ENCODE results near the gene EFR3B.
"Not testable (repeated sequence)": the region's sequence is repeated elsewhere in the genome, so short reads cannot be mapped to it uniquely, and the experiment has no call there.

EFR3B gene

DNA sequence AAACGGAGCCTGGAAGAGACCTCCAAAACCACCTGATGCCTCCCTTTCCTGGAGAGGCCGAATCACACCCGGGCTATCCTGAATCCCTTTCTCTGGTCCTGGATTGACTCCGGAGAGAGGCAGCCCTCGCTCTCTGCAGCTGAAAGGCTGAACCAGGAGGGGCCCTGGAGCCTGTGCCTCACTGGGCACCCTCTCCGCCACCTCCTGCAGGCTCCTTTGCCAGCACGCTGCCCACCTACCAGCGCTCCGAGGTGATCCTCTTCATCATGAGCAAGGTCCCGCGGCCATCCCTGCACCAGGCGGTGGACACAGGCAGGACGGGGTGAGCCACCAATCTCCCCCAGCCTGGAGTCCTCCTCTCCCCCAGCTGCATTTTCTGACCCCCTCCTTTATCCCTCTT is 90.8 kb downstream of the EFR3B start:
- CTCF ChIA-PET = interaction anchor here (9.4 kb wide), 1 partner anchor 158 kb away, joined by 152 read pairs; no protein-coding TSS in a partner anchor
- Histone ChIP-seq H3K27ac (ENCODE audit: insufficient read depth in 1 of 2, low read depth in 1 of 2, low read length in 2 of 2, poor library complexity in 1 of 2, severe bottlenecking in 2 of 2) (no peak overlapping the region), H3K4me1 (ENCODE audit: control extremely low read depth in 1 of 4, control insufficient read depth in 4 of 4, insufficient read depth in 4 of 4, low read length in 3 of 4) (peaks cover 0 to 16% (median 13%) of the 10 kb centered on the region in 4 experiments), H3K4me3 (ENCODE audit: control insufficient read depth in 1 of 7, extremely low read depth in 1 of 7, insufficient read depth in 4 of 7, low read depth in 2 of 7, low read length in 6 of 7) (no peak overlapping the region), H3K36me3 (ENCODE audit: control insufficient read depth in 4 of 4, insufficient read depth in 4 of 4, low read length in 3 of 4) (no peaks in the 10 kb centered on the region), H3K9me3 (ENCODE audit: control extremely low read depth in 1 of 5, control insufficient read depth in 4 of 5, insufficient read depth in 2 of 5, low read depth in 1 of 5, low read length in 4 of 5) (no peaks in the 10 kb centered on the region), H3K27me3 (replicated peaks in 2 of 5; ENCODE audit: control insufficient read depth in 4 of 5, insufficient read depth in 5 of 5, low read length in 4 of 5) (peaks cover 2 to 61% (median 25%) of the 10 kb centered on the region in 5 experiments)
- POLR2A ChIA-PET = no interaction called here
- no peak for DNase-seq
- 84% methylated on average over 12 of the region's 13 CpGs for WGBS (ENCODE audit: insufficient coverage)

- WGBS (ENCODE audit: insufficient coverage) = 100% methylated on average over 3 of the region's 4 CpGs
- POLR2A ChIA-PET; H3K36me3 ChIP-seq (ENCODE audit: control insufficient read depth in 4 of 4, insufficient read depth in 4 of 4, low read length in 3 of 4); H3K9me3 ChIP-seq (ENCODE audit: control extremely low read depth in 1 of 5, control insufficient read depth in 4 of 5, insufficient read depth in 2 of 5, low read depth in 1 of 5, low read length in 4 of 5); H3K4me3 ChIP-seq (ENCODE audit: control insufficient read depth in 1 of 7, extremely low read depth in 1 of 7, insufficient read depth in 4 of 7, low read depth in 2 of 7, low read length in 6 of 7); H3K27ac ChIP-seq (ENCODE audit: insufficient read depth in 1 of 2, low read depth in 1 of 2, low read length in 2 of 2, poor library complexity in 1 of 2, severe bottlenecking in 2 of 2); DNase-seq; H3K4me1 ChIP-seq (ENCODE audit: control extremely low read depth in 1 of 4, control insufficient read depth in 4 of 4, insufficient read depth in 4 of 4, low read length in 3 of 4): not testable (repeated sequence)
- peaks cover 0 to 10% (median 5%) of the 10 kb centered on the region in 5 experiments for H3K27me3 ChIP-seq (replicated peaks in 2 of 5; ENCODE audit: control insufficient read depth in 4 of 5, insufficient read depth in 5 of 5, low read length in 4 of 5)
- CTCF ChIA-PET = interaction anchor here (0.7 to 1.4 kb wide), 3 partner anchors 22 to 147 kb away, joined by 3 read pairs; no protein-coding TSS in a partner anchor
Measured at GRCh38 chr2:25140535-25140934, 98.7 kb downstream of the EFR3B start.

DNA sequence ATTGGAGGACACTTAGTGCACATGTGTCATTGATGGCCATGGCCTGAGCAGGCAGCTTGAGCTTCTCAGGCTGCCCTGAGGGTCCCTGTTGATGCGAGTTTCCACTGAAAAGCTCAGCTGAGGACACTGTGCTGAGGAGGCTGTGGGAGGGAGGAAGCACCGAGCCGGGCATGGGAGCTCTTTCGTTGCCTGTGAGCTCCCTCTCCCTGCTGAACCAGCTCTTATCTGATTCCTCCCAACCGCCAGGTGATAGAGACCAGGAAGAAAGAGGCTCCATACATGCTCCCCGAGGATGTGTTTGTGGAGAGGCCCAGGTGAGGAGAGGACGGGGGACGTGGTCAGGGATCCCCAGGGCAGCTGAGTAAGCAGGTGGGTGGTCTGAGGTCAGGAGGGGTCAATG is 99.2 kb downstream of the EFR3B start:
- Histone ChIP-seq H3K36me3 (ENCODE audit: control insufficient read depth in 4 of 4, insufficient read depth in 4 of 4, low read length in 3 of 4) (no peaks in the 10 kb centered on the region), H3K4me1 (ENCODE audit: control extremely low read depth in 1 of 4, control insufficient read depth in 4 of 4, insufficient read depth in 4 of 4, low read length in 3 of 4) (no peaks in the 10 kb centered on the region), H3K27me3 (replicated peaks in 2 of 5; ENCODE audit: control insufficient read depth in 4 of 5, insufficient read depth in 5 of 5, low read length in 4 of 5) (peaks cover 0 to 10% (median 0%) of the 10 kb centered on the region in 5 experiments), H3K4me3 (ENCODE audit: control insufficient read depth in 1 of 7, extremely low read depth in 1 of 7, insufficient read depth in 4 of 7, low read depth in 2 of 7, low read length in 6 of 7) (no peak overlapping the region), H3K27ac (ENCODE audit: insufficient read depth in 1 of 2, low read depth in 1 of 2, low read length in 2 of 2, poor library complexity in 1 of 2, severe bottlenecking in 2 of 2) (no peak overlapping the region), H3K9me3 (ENCODE audit: control extremely low read depth in 1 of 5, control insufficient read depth in 4 of 5, insufficient read depth in 2 of 5, low read depth in 1 of 5, low read length in 4 of 5) (no peaks in the 10 kb centered on the region)
- ChIA-PET POLR2A (no interaction called here), CTCF (interaction anchor here (0.7 to 1.0 kb wide), 2 partner anchors 21 to 148 kb away, joined by 3 read pairs; no protein-coding TSS in a partner anchor)
- no peak for DNase-seq
- WGBS (ENCODE audit: insufficient coverage) = 81% methylated on average over 4 of the region's 8 CpGs

- Histone ChIP-seq H3K36me3 (ENCODE audit: control insufficient read depth in 4 of 4, insufficient read depth in 4 of 4, low read length in 3 of 4) (no peaks in the 10 kb centered on the region), H3K4me1 (ENCODE audit: control extremely low read depth in 1 of 4, control insufficient read depth in 4 of 4, insufficient read depth in 4 of 4, low read length in 3 of 4) (no peaks in the 10 kb centered on the region), H3K4me3 (ENCODE audit: control insufficient read depth in 1 of 7, extremely low read depth in 1 of 7, insufficient read depth in 4 of 7, low read depth in 2 of 7, low read length in 6 of 7) (no peak overlapping the region), H3K27ac (ENCODE audit: insufficient read depth in 1 of 2, low read depth in 1 of 2, low read length in 2 of 2, poor library complexity in 1 of 2, severe bottlenecking in 2 of 2) (no peak overlapping the region), H3K27me3 (replicated peaks in 2 of 5; ENCODE audit: control insufficient read depth in 4 of 5, insufficient read depth in 5 of 5, low read length in 4 of 5) (peaks cover 0 to 3% (median 0%) of the 10 kb centered on the region in 5 experiments), H3K9me3 (ENCODE audit: control extremely low read depth in 1 of 5, control insufficient read depth in 4 of 5, insufficient read depth in 2 of 5, low read depth in 1 of 5, low read length in 4 of 5) (no peaks in the 10 kb centered on the region)
- ChIA-PET POLR2A (interaction anchor here (0.6 kb wide), 2 partner anchors 32 to 591 kb away, joined by 3 to 8 read pairs; no protein-coding TSS in a partner anchor), CTCF (no interaction called here)
- DNase-seq = peak in 2 of 3 donors; percentile 61 to 66
- WGBS (ENCODE audit: insufficient coverage) = 61% methylated on average over 6 of the region's 6 CpGs
Measured at GRCh38 chr2:25145803-25146202, 103.9 kb downstream of the EFR3B start.

DNA sequence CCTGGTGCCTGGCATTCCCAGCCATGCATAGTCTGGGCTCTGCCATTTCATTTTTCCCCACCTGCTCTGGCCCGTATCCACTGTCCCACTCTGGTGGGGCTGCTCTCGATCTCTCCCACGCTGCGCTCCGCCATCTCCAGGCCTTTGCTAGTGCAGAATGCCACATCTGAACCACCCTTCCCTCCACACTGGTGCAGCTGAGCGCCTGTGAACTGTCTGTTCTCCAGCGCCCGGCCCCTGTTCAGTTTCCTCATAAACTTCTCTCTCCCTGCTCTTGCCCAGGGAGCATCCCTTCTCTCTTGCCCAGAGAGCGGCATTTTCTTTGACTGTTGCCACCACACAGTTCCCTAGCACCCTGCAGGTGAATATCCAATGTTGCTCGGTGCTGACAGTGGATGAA is 105.0 kb downstream of the EFR3B start:
- Histone ChIP-seq H3K27me3 (replicated peaks in 2 of 5; ENCODE audit: control insufficient read depth in 4 of 5, insufficient read depth in 5 of 5, low read length in 4 of 5) (no peaks in the 10 kb centered on the region), H3K36me3 (ENCODE audit: control insufficient read depth in 4 of 4, insufficient read depth in 4 of 4, low read length in 3 of 4) (no peaks in the 10 kb centered on the region), H3K4me1 (ENCODE audit: control extremely low read depth in 1 of 4, control insufficient read depth in 4 of 4, insufficient read depth in 4 of 4, low read length in 3 of 4) (no peaks in the 10 kb centered on the region), H3K27ac (ENCODE audit: insufficient read depth in 1 of 2, low read depth in 1 of 2, low read length in 2 of 2, poor library complexity in 1 of 2, severe bottlenecking in 2 of 2) (no peak overlapping the region), H3K9me3 (ENCODE audit: control extremely low read depth in 1 of 5, control insufficient read depth in 4 of 5, insufficient read depth in 2 of 5, low read depth in 1 of 5, low read length in 4 of 5) (no peaks in the 10 kb centered on the region), H3K4me3 (ENCODE audit: control insufficient read depth in 1 of 7, extremely low read depth in 1 of 7, insufficient read depth in 4 of 7, low read depth in 2 of 7, low read length in 6 of 7) (no peak overlapping the region)
- DNase-seq = no peak
- 99% methylated on average over 9 of the region's 10 CpGs for WGBS (ENCODE audit: insufficient coverage)
- POLR2A ChIA-PET = interaction anchor here (0.6 kb wide), 1 partner anchor 111 kb away, joined by 3 read pairs; no protein-coding TSS in a partner anchor
- CTCF ChIA-PET = interaction anchor here (0.6 kb wide), 1 partner anchor 49 kb away, joined by 3 read pairs; no protein-coding TSS in a partner anchor

- CTCF ChIA-PET = interaction anchor here (0.7 to 1.5 kb wide), 2 partner anchors 16 to 19 kb away, joined by 3 read pairs; no protein-coding TSS in a partner anchor
- WGBS (ENCODE audit: insufficient coverage) = 96% methylated on average over 4 of the region's 6 CpGs
Measured at GRCh38 chr2:25149646-25150045, 107.8 kb downstream of the EFR3B start.

DNA sequence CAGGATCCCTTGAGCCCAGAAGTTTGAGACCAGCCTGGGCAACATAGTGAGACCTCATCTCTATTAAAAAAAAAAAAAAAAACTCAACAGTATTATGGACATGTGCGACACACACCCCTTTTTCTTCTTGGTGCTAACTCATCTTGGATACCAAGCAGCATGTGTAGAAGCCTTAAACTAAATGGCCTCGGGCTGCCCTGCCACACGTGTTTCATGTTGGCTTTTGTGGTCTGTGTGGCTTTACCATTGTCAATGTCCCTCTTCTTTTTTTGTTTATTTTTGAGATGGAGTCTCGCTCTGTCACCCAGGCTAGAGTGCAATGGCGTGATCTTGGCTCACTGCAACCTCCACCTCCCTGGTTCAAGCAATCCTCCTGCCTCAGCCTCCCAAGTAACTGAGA is 109.1 kb downstream of the EFR3B start:
- DNase-seq; H3K36me3 ChIP-seq (ENCODE audit: control insufficient read depth in 4 of 4, insufficient read depth in 4 of 4, low read length in 3 of 4); H3K27me3 ChIP-seq (replicated peaks in 2 of 5; ENCODE audit: control insufficient read depth in 4 of 5, insufficient read depth in 5 of 5, low read length in 4 of 5); POLR2A ChIA-PET; H3K4me1 ChIP-seq (ENCODE audit: control extremely low read depth in 1 of 4, control insufficient read depth in 4 of 4, insufficient read depth in 4 of 4, low read length in 3 of 4); H3K9me3 ChIP-seq (ENCODE audit: control extremely low read depth in 1 of 5, control insufficient read depth in 4 of 5, insufficient read depth in 2 of 5, low read depth in 1 of 5, low read length in 4 of 5); H3K4me3 ChIP-seq (ENCODE audit: control insufficient read depth in 1 of 7, extremely low read depth in 1 of 7, insufficient read depth in 4 of 7, low read depth in 2 of 7, low read length in 6 of 7); H3K27ac ChIP-seq (ENCODE audit: insufficient read depth in 1 of 2, low read depth in 1 of 2, low read length in 2 of 2, poor library complexity in 1 of 2, severe bottlenecking in 2 of 2); CTCF ChIA-PET: not testable (repeated sequence)
- no CpG with 5 or more reads among the region's 5 CpGs for WGBS (ENCODE audit: insufficient coverage)

More at GRCh38 chr2:25149646-25150045, 107.8 kb downstream of the EFR3B start:
- Histone ChIP-seq H3K9me3 (ENCODE audit: control extremely low read depth in 1 of 5, control insufficient read depth in 4 of 5, insufficient read depth in 2 of 5, low read depth in 1 of 5, low read length in 4 of 5) (no peaks in the 10 kb centered on the region), H3K4me3 (ENCODE audit: control insufficient read depth in 1 of 7, extremely low read depth in 1 of 7, insufficient read depth in 4 of 7, low read depth in 2 of 7, low read length in 6 of 7) (no peak overlapping the region), H3K27me3 (replicated peaks in 2 of 5; ENCODE audit: control insufficient read depth in 4 of 5, insufficient read depth in 5 of 5, low read length in 4 of 5) (no peaks in the 10 kb centered on the region), H3K4me1 (ENCODE audit: control extremely low read depth in 1 of 4, control insufficient read depth in 4 of 4, insufficient read depth in 4 of 4, low read length in 3 of 4) (no peaks in the 10 kb centered on the region), H3K36me3 (ENCODE audit: control insufficient read depth in 4 of 4, insufficient read depth in 4 of 4, low read length in 3 of 4) (peaks cover 0 to 2% (median 0%) of the 10 kb centered on the region in 4 experiments), H3K27ac (ENCODE audit: insufficient read depth in 1 of 2, low read depth in 1 of 2, low read length in 2 of 2, poor library complexity in 1 of 2, severe bottlenecking in 2 of 2) (no peak overlapping the region)
- no peak for DNase-seq
- POLR2A ChIA-PET = no interaction called here
